GM23338 (cell line): Measurements from ENCODE around the gene PISD. TPM values are rescaled to one million over a fixed set of nuclear protein-coding genes. Genes with fewer than 3 reads are reported as not detected.

ENCODE experiments used
- ETS1 ChIP-seq: IDR thresholded peaks from 2 replicates; pipeline ENCODE4 v1.6.1; 2016; ENCODE audit warnings: antibody characterized with exemption
- EZH2 ChIP-seq: fragments of 200-600 bp; sonication (generic); IDR thresholded peaks from one replicate; pipeline ENCODE4 v1.8.0; 2017; ENCODE audit warnings: antibody characterized with exemption, mild to moderate bottlenecking, low read depth; ENCODE audit not compliant: unreplicated experiment
- EZH2phosphoT487 ChIP-seq: fragments of 200-600 bp; sonication (generic); IDR thresholded peaks from one replicate; pipeline ENCODE4 v1.8.1; 2018; ENCODE audit warnings: antibody characterized with exemption; ENCODE audit not compliant: unreplicated experiment
- POLR2AphosphoS5 ChIP-seq: IDR thresholded peaks from 2 replicates; pipeline ENCODE4 v1.6.1; 2016; ENCODE audit warnings: antibody characterized with exemption, low read depth
- STAT1 ChIP-seq: IDR thresholded peaks from one replicate; pipeline ENCODE4 v1.6.1; 2016; ENCODE audit warnings: antibody characterized with exemption; ENCODE audit not compliant: unreplicated experiment
- ZNF331 ChIP-seq: fragments of 250-450 bp; sonication (Bioruptor Pico); IDR thresholded peaks from 2 replicates; pipeline ENCODE4 v1.5.0; 2020; ENCODE audit warnings: low read depth, mild to moderate bottlenecking, moderate library complexity
- ZNF462 ChIP-seq: fragments of 250-450 bp; sonication (Bioruptor Pico); IDR thresholded peaks from 2 replicates; pipeline ENCODE4 v1.5.0; 2020; ENCODE audit warnings: mild to moderate bottlenecking, moderate library complexity
- polyA plus RNA-seq: library from polyadenylated mRNA; unstranded; fragments of >200 nt; fragmentation: Nextera tagmentation; extraction: Ambion mirVana; gene quantifications from 2 replicates; pipeline ENCODE4 v1.2.1, GENCODE V29; 2016
- total RNA-seq: library from RNA; depleted of rRNA; stranded (reverse); fragments of >200 nt; shearing (Covaris generic); gene quantifications from 2 replicates; pipeline ENCODE4 v1.2.3, GENCODE V29; 2014

PISD gene
- total and polyA plus RNA-seq, 2 experiments from 2014 or later = 43.1 to 54.5 TPM

- TF ChIP-seq ETS1 (no peak), EZH2 (no peak), ZNF331 (CRISPR knock-in tag) (no peak), ZNF462 (CRISPR knock-in tag) (no peak), POLR2AphosphoS5 (no peak), STAT1 (no peak), EZH2phosphoT487 (no peak)
Observed at GRCh38 chr22:31639436-31640039, 22.5 kb downstream of the PISD start (continued).
